ENCODE results near the gene GABBR2. TPM values are rescaled to one million over a fixed set of nuclear protein-coding genes. Genes with fewer than 3 reads are reported as not detected.

The GABBR2 gene
- polyA plus RNA-seq, 1 of the 3 experiments (the other 2 are of a cell fraction) = not detected

DNA sequence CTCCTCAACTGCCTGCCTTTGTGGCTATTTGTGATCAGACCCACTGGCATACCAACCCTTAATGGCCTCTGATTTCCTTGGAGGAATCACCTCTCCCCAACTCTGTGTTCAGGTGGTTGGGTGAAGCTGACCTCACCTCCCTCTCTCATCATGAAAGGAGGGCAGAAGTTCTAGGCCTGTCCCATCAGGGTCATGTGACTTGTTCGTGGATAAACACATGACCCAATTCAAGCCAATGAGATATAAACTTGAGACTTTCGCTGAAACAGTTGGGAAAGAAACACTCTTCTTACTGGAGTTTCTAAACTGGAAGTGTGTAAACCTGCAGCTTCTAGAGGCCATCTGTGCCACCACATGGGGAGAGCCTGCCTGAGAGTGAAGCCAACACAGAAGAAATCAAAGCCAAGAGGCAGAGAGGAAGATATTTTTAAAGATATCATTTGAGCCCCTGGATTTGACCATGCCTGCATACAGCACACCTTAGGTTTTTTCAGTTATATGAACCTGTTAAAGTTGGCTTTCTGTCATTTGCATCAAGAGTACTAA is 5.8 kb downstream of the GABBR2 start:
- no peak overlapping the region for H3K27ac ChIP-seq (ENCODE audit: low read depth in 2 of 2, low read length in 1 of 2)
- no peak overlapping the region for H2AFZ ChIP-seq (ENCODE audit: low read depth)
- H3K9me3 ChIP-seq = no peaks in the 10 kb centered on the region
- H3K4me1 ChIP-seq (ENCODE audit: control insufficient read depth in 1 of 2, insufficient read depth in 2 of 2, low read depth in 1 of 2, low read length in 1 of 2) = peaks cover 0 to 8% of the 10 kb centered on the region in 2 experiments; a peak in 1 of 4 replicates
- TF ChIP-seq ZBTB33 (IDR thresholded peaks at IDR 0.05; ENCODE audit: borderline replicate concordance, low read depth) (no peak), EP300 (IDR thresholded peaks at IDR 0.05; ENCODE audit: borderline replicate concordance in 1 of 2, low read depth in 1 of 2, low read length in 1 of 2) (no peak), FOXJ3 (CRISPR knock-in tag; IDR thresholded peaks at IDR 0.05) (no peak), USF2 (IDR thresholded peaks at IDR 0.05; ENCODE audit: borderline replicate concordance, low read depth, low read length) (no peak), YY1 (IDR thresholded peaks at IDR 0.05; ENCODE audit: low read depth) (no peak), EZH2phosphoT487 (IDR thresholded peaks at IDR 0.05; ENCODE audit: borderline replicate concordance, low read depth) (no peak), IRF3 (IDR thresholded peaks at IDR 0.05; ENCODE audit: low read depth, low read length) (no peak), FOSL2 (IDR thresholded peaks at IDR 0.05; ENCODE audit: borderline replicate concordance, low read depth) (no peak), GABPA (IDR thresholded peaks at IDR 0.05; ENCODE audit: low read depth) (no peak), CHD2 (IDR thresholded peaks at IDR 0.05; ENCODE audit: low read length, partially characterized antibody) (no peak), USF1 (IDR thresholded peaks at IDR 0.05; ENCODE audit: borderline replicate concordance, low read depth) (no peak), GATA2 (CRISPR knock-in tag; IDR thresholded peaks at IDR 0.05) (no peak), JUND (IDR thresholded peaks at IDR 0.05) (no peak), TCF12 (IDR thresholded peaks at IDR 0.05) (no peak), PBX3 (IDR thresholded peaks at IDR 0.05) (no peak), RXRA (IDR thresholded peaks at IDR 0.05; ENCODE audit: borderline replicate concordance, low read depth) (no peak)
- TF ChIP-seq, protein P1, sequence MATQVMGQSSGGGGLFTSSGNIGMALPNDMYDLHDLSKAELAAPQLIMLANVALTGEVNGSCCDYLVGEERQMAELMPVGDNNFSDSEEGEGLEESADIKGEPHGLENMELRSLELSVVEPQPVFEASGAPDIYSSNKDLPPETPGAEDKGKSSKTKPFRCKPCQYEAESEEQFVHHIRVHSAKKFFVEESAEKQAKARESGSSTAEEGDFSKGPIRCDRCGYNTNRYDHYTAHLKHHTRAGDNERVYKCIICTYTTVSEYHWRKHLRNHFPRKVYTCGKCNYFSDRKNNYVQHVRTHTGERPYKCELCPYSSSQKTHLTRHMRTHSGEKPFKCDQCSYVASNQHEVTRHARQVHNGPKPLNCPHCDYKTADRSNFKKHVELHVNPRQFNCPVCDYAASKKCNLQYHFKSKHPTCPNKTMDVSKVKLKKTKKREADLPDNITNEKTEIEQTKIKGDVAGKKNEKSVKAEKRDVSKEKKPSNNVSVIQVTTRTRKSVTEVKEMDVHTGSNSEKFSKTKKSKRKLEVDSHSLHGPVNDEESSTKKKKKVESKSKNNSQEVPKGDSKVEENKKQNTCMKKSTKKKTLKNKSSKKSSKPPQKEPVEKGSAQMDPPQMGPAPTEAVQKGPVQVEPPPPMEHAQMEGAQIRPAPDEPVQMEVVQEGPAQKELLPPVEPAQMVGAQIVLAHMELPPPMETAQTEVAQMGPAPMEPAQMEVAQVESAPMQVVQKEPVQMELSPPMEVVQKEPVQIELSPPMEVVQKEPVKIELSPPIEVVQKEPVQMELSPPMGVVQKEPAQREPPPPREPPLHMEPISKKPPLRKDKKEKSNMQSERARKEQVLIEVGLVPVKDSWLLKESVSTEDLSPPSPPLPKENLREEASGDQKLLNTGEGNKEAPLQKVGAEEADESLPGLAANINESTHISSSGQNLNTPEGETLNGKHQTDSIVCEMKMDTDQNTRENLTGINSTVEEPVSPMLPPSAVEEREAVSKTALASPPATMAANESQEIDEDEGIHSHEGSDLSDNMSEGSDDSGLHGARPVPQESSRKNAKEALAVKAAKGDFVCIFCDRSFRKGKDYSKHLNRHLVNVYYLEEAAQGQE (IDR thresholded peaks at IDR 0.05; ENCODE audit: low read depth, low read length) = no peak
- no peaks in the 10 kb centered on the region for H3F3A ChIP-seq (replicated peaks; ENCODE audit: insufficient read depth)
- H3K4me2 ChIP-seq = no peak overlapping the region
- no peak for DNase-seq
- H4K20me1 ChIP-seq (ENCODE audit: insufficient read depth) = no peaks in the 10 kb centered on the region
- H3K9me2 ChIP-seq = no peaks in the 10 kb centered on the region
- H3K4me3 ChIP-seq (ENCODE audit: low read depth in 2 of 2, low read length in 1 of 2) = no peak overlapping the region
- WGBS (ENCODE audit: low lambda C conversion rate) = 21% methylated on average over 2 of the region's 2 CpGs
- ChIA-PET CTCF (interaction anchor here (2.3 kb wide), 1 partner anchor 73 kb away, joined by 7 read pairs; no protein-coding TSS in a partner anchor), POLR2A (no interaction called here)
- no peaks in the 10 kb centered on the region for H3K36me3 ChIP-seq (replicated peaks in 1 of 2; ENCODE audit: control insufficient read depth in 1 of 2, insufficient read depth in 2 of 2, low read length in 1 of 2)
- H3K27me3 ChIP-seq (ENCODE audit: insufficient read depth) = peaks cover 53% of the 10 kb centered on the region
- H3K79me2 ChIP-seq (ENCODE audit: insufficient read depth) = no peaks in the 10 kb centered on the region
- no peak overlapping the region for H3K9ac ChIP-seq
